Spleen (tissue), 11 donors: ENCODE data around the gene SMC5. TPM values are rescaled to one million over a fixed set of nuclear protein-coding genes. Genes with fewer than 3 reads are reported as not detected.

ENCODE experiments used
- DNase-seq: peaks from one replicate; pipeline ENCODE4 v3.0.0-alpha.2; 2020
- H3K27ac ChIP-seq, 8 donors: fragments of 200-600 bp; sonication (generic) in 7 of 8; 1 replicate in 4 of 8; 2 replicates in 4 of 8; pipeline versions ENCODE4 v1.5.0 to v1.8.0; 2016 to 2021; ENCODE audit warnings: inconsistent platforms in 4 of 8, mild to moderate bottlenecking in 4 of 8, moderate library complexity in 1 of 8
- H3K27me3 ChIP-seq, 7 donors: fragments of 200-600 bp; sonication (generic) in 6 of 7; replicated peaks in 1 of 7; 1 replicate in 4 of 7; 2 replicates in 3 of 7; pipeline versions ENCODE4 v1.5.0 to v1.8.0; 2016 to 2021; ENCODE audit warnings: inconsistent platforms in 3 of 7, mild to moderate bottlenecking in 1 of 7
- H3K36me3 ChIP-seq, 6 donors: fragments of 200-600 bp; sonication (generic) in 5 of 6; 1 replicate in 4 of 6; 2 replicates in 2 of 6; pipeline versions ENCODE4 v1.5.0 to v1.8.0; 2016 to 2021; ENCODE audit warnings: inconsistent platforms in 2 of 6
- H3K4me1 ChIP-seq, 6 donors: fragments of 200-600 bp; sonication (generic) in 5 of 6; 1 replicate in 3 of 6; 2 replicates in 3 of 6; pipeline versions ENCODE4 v1.5.0 to v1.8.0; 2016 to 2021; ENCODE audit warnings: inconsistent platforms in 3 of 6
- H3K4me3 ChIP-seq, 8 donors: fragments of 200-600 bp; sonication (generic) in 7 of 8; 1 replicate in 4 of 8; 2 replicates in 4 of 8; pipeline versions ENCODE4 v1.5.0 to v1.8.0; 2016 to 2021; ENCODE audit warnings: inconsistent platforms in 4 of 8, mild to moderate bottlenecking in 4 of 8, moderate library complexity in 2 of 8
- H3K9me3 ChIP-seq, 8 donors: fragments of 200-600 bp; sonication (generic) in 7 of 8; 1 replicate in 4 of 8; 2 replicates in 4 of 8; pipeline versions ENCODE4 v1.5.0 to v1.8.0; 2016 to 2021; ENCODE audit warnings: inconsistent platforms in 4 of 8
- POLR2A ChIP-seq, 3 donors: fragments of 450-650 bp; IDR thresholded peaks; one replicate each; pipeline ENCODE4 v1.5.1; 2017; ENCODE audit warnings: antibody characterized with exemption in 3 of 3, mild to moderate bottlenecking in 1 of 3
- POLR2AphosphoS5 ChIP-seq, 3 donors: sonication (generic); formaldehyde crosslinking; IDR thresholded peaks; one replicate each; pipeline ENCODE4 v1.5.1; 2017; ENCODE audit warnings: antibody characterized with exemption in 3 of 3
- WGBS, 5 donors: extraction: QIAGEN DNeasy Blood & Tissue Kit in 3 of 5; methylation state at CpG; one replicate each; pipeline versions ENCODE4 v1.1.5 to v1.1.7; 2013 to 2018; 5-methylcytosine and 5-hydroxymethylcytosine counted together
- intact Hi-C: fragments of 100-400 bp; cut with DNase I; formaldehyde crosslinking; loops from one replicate; pipeline ENCODE4 v1.15.0; 2023; ENCODE audit warnings: low total_unique reads
- polyA plus RNA-seq, 3 donors: library from polyadenylated mRNA; stranded (reverse); fragments of 200-250 nt; gene quantifications; one replicate each; pipeline ENCODE4 v1.2.1, GENCODE V29; 2013
- total RNA-seq, 7 donors: library from RNA; depleted of rRNA in 3 of 7; stranded (reverse); fragments of >200 nt in 3 of 7; fragmentation: NEBNext Ultra II Directional in 4 of 7; extraction: Animal tissue kit (Norgen Biotek cat#: 25700) in 4 of 7; gene quantifications; one replicate each; pipeline versions ENCODE4 v1.1.0 to v1.2.1, GENCODE V29; 2016 to 2021
- TF ChIP-seq, protein P1 (sequence below), 11 experiments: fragments of 200-600 bp in 7 of 11; fragments of 450-650 bp in 4 of 11; sonication (generic) in 4 of 11; IDR thresholded peaks in 8 of 11; conservative IDR thresholded peaks in 3 of 11; 1 replicate in 7 of 11; 2 replicates in 4 of 11; pipeline versions ENCODE4 v1.4.0 to v1.8.0; 2016 to 2021; ENCODE audit warnings: antibody characterized with exemption in 11 of 11, inconsistent platforms in 4 of 11, mild to moderate bottlenecking in 1 of 11
- donor health status: healthy with polysubstance abuse.
- donor health status: DM: no; HTN: no; CAD: no; lungs with moderate emphysema.
- donor health status: DM: no; HTN: no; CAD: no.
- donor health status: Bipolar disorder and iron deficiency.
- donor health status: healthy.
- donor health status: DM: no; HTN: no; CAD: no.
- donor health status: DM: yes; HTN: yes; CAD: no.

The SMC5 gene
- total and polyA plus RNA-seq, 10 donors, result 7.4 to 39.9 (median 29.8) TPM

- Histone ChIP-seq H3K4me1 (peaks cover 21 to 70% (median 48%) of the 10 kb centered on the region in 6 donors), H3K36me3 (peaks cover 0 to 38% (median 10%) of the 10 kb centered on the region in 6 donors), H3K4me3 (no peak overlapping the region), H3K27ac (no peak overlapping the region), H3K27me3 (no peaks in the 10 kb centered on the region), H3K9me3 (no peaks in the 10 kb centered on the region)
- WGBS, 5 donors, result 88 to 93% (median 91%) methylated on average over 3 of the region's 3 CpGs
- intact Hi-C loops, result no loop called here
- TF ChIP-seq POLR2A (IDR thresholded peaks at IDR 0.05), result no peak
- no peak for TF ChIP-seq POLR2AphosphoS5 (IDR thresholded peaks at IDR 0.05)
- no peak for DNase-seq
Measured at GRCh38 chr9:70389188-70389587, 130.4 kb downstream of the SMC5 start.

DNA sequence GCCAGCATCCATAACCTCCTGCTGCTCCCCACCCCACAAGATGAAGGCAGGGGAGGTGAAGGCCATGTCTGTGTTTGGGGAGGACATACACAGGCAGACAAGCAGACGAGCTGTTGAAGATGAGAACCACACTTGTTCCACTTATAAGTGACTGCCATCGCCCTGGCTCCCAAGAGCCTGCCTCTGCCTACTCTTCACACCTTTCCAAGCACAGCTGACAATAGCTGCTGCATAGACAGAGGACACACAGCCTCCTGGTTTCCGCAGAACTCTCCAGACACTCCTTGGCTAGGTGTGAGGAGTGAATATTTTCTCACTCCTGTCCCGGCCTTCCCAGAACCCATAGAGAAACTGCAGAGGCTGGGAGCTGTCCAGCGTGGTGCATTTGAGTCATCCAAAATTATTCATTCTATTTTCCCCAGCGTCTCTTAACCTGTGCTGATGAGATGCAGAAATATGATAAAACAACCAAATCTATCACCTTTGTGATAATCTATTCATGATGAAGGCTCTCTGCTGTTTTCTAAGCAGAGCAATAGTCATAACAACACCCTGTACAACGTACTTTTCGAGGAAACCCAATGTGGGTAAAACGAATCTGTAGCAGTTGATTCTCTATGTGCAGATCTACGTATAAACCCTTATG is 131.0 kb downstream of the SMC5 start:
- Histone ChIP-seq H3K9me3 (no peaks in the 10 kb centered on the region), H3K4me1 (peaks cover 21 to 75% (median 51%) of the 10 kb centered on the region in 6 donors), H3K36me3 (peaks cover 0 to 33% (median 10%) of the 10 kb centered on the region in 6 donors), H3K27me3 (no peaks in the 10 kb centered on the region), H3K4me3 (no peak overlapping the region), H3K27ac (no peak overlapping the region)
- no peak for DNase-seq
- no peak for TF ChIP-seq POLR2A (IDR thresholded peaks at IDR 0.05)
- TF ChIP-seq, protein P1, sequence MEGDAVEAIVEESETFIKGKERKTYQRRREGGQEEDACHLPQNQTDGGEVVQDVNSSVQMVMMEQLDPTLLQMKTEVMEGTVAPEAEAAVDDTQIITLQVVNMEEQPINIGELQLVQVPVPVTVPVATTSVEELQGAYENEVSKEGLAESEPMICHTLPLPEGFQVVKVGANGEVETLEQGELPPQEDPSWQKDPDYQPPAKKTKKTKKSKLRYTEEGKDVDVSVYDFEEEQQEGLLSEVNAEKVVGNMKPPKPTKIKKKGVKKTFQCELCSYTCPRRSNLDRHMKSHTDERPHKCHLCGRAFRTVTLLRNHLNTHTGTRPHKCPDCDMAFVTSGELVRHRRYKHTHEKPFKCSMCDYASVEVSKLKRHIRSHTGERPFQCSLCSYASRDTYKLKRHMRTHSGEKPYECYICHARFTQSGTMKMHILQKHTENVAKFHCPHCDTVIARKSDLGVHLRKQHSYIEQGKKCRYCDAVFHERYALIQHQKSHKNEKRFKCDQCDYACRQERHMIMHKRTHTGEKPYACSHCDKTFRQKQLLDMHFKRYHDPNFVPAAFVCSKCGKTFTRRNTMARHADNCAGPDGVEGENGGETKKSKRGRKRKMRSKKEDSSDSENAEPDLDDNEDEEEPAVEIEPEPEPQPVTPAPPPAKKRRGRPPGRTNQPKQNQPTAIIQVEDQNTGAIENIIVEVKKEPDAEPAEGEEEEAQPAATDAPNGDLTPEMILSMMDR (IDR thresholded peaks at IDR 0.05 in 8 of 11, conservative IDR thresholded peaks at IDR 0.05 in 3 of 11), result no peak
- peak in 2 of 3 donors; percentile 22 to 29 for TF ChIP-seq POLR2AphosphoS5 (IDR thresholded peaks at IDR 0.05)
- WGBS, 5 donors, result 72 to 85% (median 76%) methylated on average over 10 of the region's 10 CpGs
- intact Hi-C loops, result no loop called here

DNA sequence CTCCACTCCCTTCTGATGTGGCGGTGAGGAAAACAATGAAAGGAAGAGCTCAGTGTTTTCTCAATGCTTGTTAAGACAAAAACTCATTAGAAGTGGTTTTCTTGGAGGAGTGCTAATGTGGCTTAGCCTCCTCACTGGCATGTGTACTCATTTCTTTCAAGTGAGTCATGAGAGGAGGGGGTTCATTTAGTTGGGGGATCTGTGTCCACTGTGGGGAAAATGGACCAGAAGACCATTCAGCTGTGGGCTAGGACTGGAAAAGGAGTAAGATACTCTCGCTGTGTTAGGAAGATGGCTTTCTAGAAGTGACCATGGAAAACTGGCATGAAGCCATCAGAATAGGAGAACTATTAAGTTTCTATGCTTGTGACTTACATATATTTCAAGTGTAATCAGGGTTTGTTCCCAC is 132.2 kb downstream of the SMC5 start:
- Histone ChIP-seq H3K4me3 (no peak overlapping the region), H3K27ac (peak overlapping the region in 2 of 8 donors; percentile 3 to 10), H3K9me3 (no peaks in the 10 kb centered on the region), H3K4me1 (peaks cover 21 to 80% (median 63%) of the 10 kb centered on the region in 6 donors), H3K27me3 (no peaks in the 10 kb centered on the region), H3K36me3 (peaks cover 0 to 23% (median 9%) of the 10 kb centered on the region in 6 donors)
- WGBS, 5 donors, result 73 to 88% (median 80%) methylated on average over 2 of the region's 2 CpGs
- intact Hi-C loops, result no loop called here
- TF ChIP-seq, protein P1 (IDR thresholded peaks at IDR 0.05 in 8 of 11, conservative IDR thresholded peaks at IDR 0.05 in 3 of 11), result no peak
- TF ChIP-seq POLR2A (IDR thresholded peaks at IDR 0.05) (no peak), POLR2AphosphoS5 (IDR thresholded peaks at IDR 0.05) (no peak)
- no peak for DNase-seq

- 57 to 77% (median 73%) methylated on average over 2 of the region's 2 CpGs for WGBS, 5 donors
Measured at GRCh38 chr9:70392189-70392588, 133.4 kb downstream of the SMC5 start.

More at GRCh38 chr9:70392189-70392588, 133.4 kb downstream of the SMC5 start:
- intact Hi-C loops, result no loop called here
- TF ChIP-seq POLR2A (IDR thresholded peaks at IDR 0.05), result no peak
- TF ChIP-seq, protein P1 (IDR thresholded peaks at IDR 0.05 in 8 of 11, conservative IDR thresholded peaks at IDR 0.05 in 3 of 11), result peak in 7 of 11 experiments; percentile 5 to 43 (median 15)
- Histone ChIP-seq H3K27ac (peak overlapping the region in 2 of 8 donors; percentile 5 to 28), H3K4me1 (peaks cover 21 to 93% (median 74%) of the 10 kb centered on the region in 6 donors), H3K9me3 (no peaks in the 10 kb centered on the region), H3K36me3 (peaks cover 0 to 10% (median 4%) of the 10 kb centered on the region in 6 donors), H3K27me3 (no peaks in the 10 kb centered on the region), H3K4me3 (no peak overlapping the region)
- no peak for DNase-seq
